Prostate gland (tissue), 2 donors: ENCODE results near the gene COX19. TPM values are rescaled to one million over a fixed set of nuclear protein-coding genes. Genes with fewer than 3 reads are reported as not detected.

ENCODE experiments used
- DNase-seq: peaks from one replicate; pipeline ENCODE4 v3.0.0-alpha.2; 2019; ENCODE audit warnings: low spot score
- H3K27ac ChIP-seq, 2 donors: fragments of 200-600 bp; sonication (generic); 2 replicates each; pipeline ENCODE4 v1.5.1; 2017 to 2019
- H3K27me3 ChIP-seq: fragments of 200-600 bp; sonication (generic); replicated peaks from 2 replicates; pipeline ENCODE4 v1.5.1; 2019; ENCODE audit not compliant: insufficient read depth
- H3K36me3 ChIP-seq, 2 donors: fragments of 200-600 bp; sonication (generic); 1 replicate in 1 of 2; 2 replicates in 1 of 2; pipeline versions ENCODE4 v1.5.1 to v1.8.1; 2017 to 2019
- H3K4me1 ChIP-seq: fragments of 200-600 bp; sonication (generic); replicated peaks from 2 replicates; pipeline ENCODE4 v1.5.1; 2019
- H3K4me3 ChIP-seq, 2 donors: fragments of 200-600 bp; sonication (generic); 2 replicates each; pipeline ENCODE4 v1.5.1; 2017 to 2019
- H3K9me3 ChIP-seq: fragments of 200-600 bp; sonication (generic); 2 replicates; pipeline ENCODE4 v1.5.1; 2017
- POLR2A ChIP-seq: fragments of 450-650 bp; IDR thresholded peaks from one replicate; pipeline ENCODE4 v1.6.1; 2016; ENCODE audit warnings: antibody characterized with exemption, mild to moderate bottlenecking
- POLR2AphosphoS5 ChIP-seq: sonication (generic); formaldehyde crosslinking; IDR thresholded peaks from one replicate; pipeline ENCODE4 v1.6.1; 2017; ENCODE audit warnings: antibody characterized with exemption
- WGBS: methylation state at CpG from one replicate; pipeline ENCODE4 v1.1.5; 2018; 5-methylcytosine and 5-hydroxymethylcytosine counted together
- intact Hi-C: fragments of 100-400 bp; cut with DNase I; formaldehyde crosslinking; loops from one replicate; pipeline ENCODE4 v1.14.2; 2022
- total RNA-seq, 2 donors: library from RNA; depleted of rRNA; stranded (reverse); fragments of >200 nt; gene quantifications; one replicate each; pipeline ENCODE4 v1.1.0, GENCODE V29; 2016
- TF ChIP-seq, protein P1 (sequence below), 4 experiments: fragments of 200-600 bp in 2 of 4; fragments of 450-650 bp in 2 of 4; sonication (generic) in 2 of 4; IDR thresholded peaks; 1 replicate in 3 of 4; 2 replicates in 1 of 4; pipeline ENCODE4 v1.5.1; 2016 to 2019; ENCODE audit warnings: antibody characterized with exemption in 4 of 4, mild to moderate bottlenecking in 2 of 4, moderate library complexity in 2 of 4

COX19 gene
- total RNA-seq, 2 donors from 2014 or later, result 11.3 to 17.0 TPM

DNA sequence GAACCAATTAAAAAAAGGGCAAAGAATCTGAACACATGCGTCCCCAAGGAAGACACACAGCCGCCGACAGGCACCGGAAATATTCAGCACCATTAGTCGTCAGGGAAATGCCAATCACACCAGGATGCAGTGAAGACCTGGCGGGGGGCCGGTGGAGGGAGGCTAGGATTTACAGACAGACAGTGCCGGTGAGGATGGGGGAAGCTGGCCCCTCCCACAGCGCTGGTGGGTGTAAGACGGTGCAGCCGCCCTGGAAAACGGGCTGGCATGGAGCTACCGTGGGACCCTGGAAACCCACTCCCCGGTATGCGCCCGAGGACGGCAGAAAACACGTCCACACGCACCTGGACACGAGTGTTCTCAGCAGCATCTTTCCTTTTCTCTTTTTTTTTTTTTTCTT is 16.1 kb downstream of the COX19 start:
- no peak for DNase-seq
- Histone ChIP-seq H3K27me3 (no peaks in the 10 kb centered on the region), H3K4me3 (no peak overlapping the region), H3K9me3 (no peaks in the 10 kb centered on the region), H3K36me3 (no peaks in the 10 kb centered on the region), H3K4me1 (no peaks in the 10 kb centered on the region), H3K27ac (no peak overlapping the region)
- TF ChIP-seq POLR2AphosphoS5 (no peak), POLR2A (no peak)
- TF ChIP-seq, protein P1, sequence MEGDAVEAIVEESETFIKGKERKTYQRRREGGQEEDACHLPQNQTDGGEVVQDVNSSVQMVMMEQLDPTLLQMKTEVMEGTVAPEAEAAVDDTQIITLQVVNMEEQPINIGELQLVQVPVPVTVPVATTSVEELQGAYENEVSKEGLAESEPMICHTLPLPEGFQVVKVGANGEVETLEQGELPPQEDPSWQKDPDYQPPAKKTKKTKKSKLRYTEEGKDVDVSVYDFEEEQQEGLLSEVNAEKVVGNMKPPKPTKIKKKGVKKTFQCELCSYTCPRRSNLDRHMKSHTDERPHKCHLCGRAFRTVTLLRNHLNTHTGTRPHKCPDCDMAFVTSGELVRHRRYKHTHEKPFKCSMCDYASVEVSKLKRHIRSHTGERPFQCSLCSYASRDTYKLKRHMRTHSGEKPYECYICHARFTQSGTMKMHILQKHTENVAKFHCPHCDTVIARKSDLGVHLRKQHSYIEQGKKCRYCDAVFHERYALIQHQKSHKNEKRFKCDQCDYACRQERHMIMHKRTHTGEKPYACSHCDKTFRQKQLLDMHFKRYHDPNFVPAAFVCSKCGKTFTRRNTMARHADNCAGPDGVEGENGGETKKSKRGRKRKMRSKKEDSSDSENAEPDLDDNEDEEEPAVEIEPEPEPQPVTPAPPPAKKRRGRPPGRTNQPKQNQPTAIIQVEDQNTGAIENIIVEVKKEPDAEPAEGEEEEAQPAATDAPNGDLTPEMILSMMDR (IDR thresholded peaks at IDR 0.05), result no peak
- WGBS, result 67% methylated on average over 20 of the region's 20 CpGs
- intact Hi-C loops, result no loop called here

DNA sequence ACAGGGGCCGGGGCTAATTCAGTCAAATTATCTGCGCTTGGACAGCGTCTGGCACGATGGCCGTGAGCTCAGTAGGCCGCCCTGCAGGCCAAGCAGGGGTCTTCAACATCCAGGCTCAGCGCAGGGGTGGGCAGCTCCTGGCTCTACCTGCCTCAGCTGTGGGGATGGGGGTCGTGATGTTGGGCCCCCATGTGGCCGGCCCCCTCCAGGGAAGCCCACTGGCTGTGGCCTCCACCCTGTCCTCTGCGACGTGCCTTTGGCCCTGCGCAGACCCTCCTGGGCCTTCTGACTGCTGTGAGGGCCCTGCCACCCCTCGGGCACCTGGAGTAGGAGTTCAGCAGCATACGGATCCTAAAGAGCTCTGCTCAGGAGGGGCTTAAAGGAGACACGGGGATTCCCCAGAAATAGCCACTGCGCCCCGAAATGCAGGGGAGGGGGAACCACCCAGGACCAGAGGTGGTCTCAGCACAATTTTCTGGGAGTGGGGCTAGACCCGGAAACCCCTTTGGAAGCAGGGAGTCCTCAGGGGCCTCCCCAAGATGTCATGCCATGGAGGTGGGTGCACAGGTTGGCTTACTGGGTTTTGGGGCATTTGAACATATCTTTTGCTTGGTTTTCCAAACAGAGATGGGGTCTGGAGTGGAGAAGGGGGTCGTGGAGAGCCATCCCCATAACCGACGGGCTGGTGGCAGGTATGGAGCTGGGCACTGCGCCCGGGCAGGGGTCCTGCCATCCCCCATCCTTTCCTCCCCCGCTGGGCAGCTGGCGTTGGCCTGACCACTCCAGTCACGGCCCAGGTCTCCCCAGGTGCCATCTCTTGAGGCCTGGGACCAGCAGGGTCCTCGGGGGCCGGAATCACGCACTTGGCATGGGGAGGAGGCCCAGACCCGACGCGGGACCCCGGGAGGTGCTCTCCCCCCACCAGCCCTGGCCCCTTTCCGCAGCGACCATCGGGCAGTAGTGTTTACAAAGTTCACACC is 16.8 kb downstream of the COX19 start:
- no peaks in the 10 kb centered on the region for H3K27me3 ChIP-seq
- intact Hi-C loops, result no loop called here
- no peaks in the 10 kb centered on the region for H3K36me3 ChIP-seq
- H3K27ac ChIP-seq, result no peak overlapping the region
- peaks cover 3% of the 10 kb centered on the region for H3K4me1 ChIP-seq
- H3K9me3 ChIP-seq, result no peaks in the 10 kb centered on the region
- DNase-seq, result no peak
- TF ChIP-seq POLR2AphosphoS5 (no peak), POLR2A (no peak)
- TF ChIP-seq, protein P1 (IDR thresholded peaks at IDR 0.05), result no peak
- 69% methylated on average over 36 of the region's 36 CpGs for WGBS
- H3K4me3 ChIP-seq, result no peak overlapping the region

DNA sequence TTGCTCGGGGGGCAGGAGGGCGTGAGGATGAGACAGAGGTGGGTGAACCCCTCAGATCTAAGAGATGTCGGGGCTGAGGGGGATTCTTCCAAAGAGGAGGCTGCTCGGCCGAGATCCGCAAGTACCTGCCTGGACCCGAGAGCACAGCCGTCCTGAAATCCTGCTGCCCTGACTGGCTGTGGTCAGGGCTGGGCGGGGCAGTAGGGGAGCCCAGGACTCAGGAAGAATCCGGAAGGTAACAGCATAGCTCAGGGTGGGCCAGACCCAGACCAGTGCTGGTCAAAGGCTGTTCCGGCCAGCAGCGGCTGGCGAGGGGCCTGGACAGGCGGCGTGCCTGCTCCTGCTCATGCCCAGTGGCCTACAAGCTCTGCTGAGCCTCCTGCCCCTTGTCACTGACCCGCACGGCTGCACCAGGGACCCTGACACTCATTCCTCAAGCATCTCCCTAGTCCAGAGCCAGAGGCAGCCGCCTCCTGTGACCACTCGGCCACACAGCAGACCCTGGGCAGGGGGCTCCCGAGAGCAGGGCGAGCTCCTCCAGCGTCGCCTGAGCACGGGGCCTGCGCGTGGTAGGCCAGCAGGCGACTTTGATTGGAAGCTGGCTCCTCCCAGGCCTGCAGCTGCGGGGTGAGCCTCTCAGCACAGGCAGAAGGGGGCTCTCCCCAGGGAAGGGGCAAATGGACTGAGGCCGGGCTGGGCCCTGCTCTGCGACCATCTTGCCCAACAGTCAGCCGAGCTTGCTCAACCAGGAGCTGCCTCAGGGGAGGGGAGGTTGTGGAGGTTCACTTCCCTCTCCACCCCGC is 17.7 kb downstream of the COX19 start:
- Histone ChIP-seq H3K4me3 (no peak overlapping the region), H3K9me3 (no peaks in the 10 kb centered on the region), H3K27me3 (no peaks in the 10 kb centered on the region), H3K36me3 (no peaks in the 10 kb centered on the region), H3K4me1 (peaks cover 8% of the 10 kb centered on the region), H3K27ac (no peak overlapping the region)
- DNase-seq, result no peak
- intact Hi-C loops, result no loop called here
- WGBS, result 68% methylated on average over 31 of the region's 32 CpGs
- TF ChIP-seq, protein P1 (IDR thresholded peaks at IDR 0.05), result no peak
- TF ChIP-seq POLR2AphosphoS5 (no peak), POLR2A (no peak)

DNA sequence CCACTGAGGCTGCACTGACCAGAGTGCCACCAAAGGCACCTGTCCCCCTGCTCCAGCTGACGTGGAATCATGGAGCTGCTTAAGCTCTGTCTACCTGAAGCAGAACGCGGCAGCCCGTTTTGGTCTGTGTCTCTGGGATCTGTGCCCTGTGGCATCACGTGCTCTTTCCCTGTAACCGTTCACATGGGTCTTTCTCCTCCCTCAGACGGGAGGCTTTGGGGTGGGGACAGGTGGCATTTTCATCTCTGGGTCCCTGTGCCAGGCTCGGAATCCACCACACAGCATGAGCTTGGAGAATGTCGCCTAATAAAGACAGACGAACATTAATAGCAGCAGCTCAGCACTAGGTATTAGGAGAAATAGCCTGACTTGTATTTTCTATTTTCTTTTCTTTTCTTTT is 19.3 kb downstream of the COX19 start:
- no peaks in the 10 kb centered on the region for H3K9me3 ChIP-seq
- WGBS, result 63% methylated on average over 10 of the region's 10 CpGs
- H3K36me3 ChIP-seq, result no peaks in the 10 kb centered on the region
- no peak overlapping the region for H3K27ac ChIP-seq
- no peak for DNase-seq
- H3K4me1 ChIP-seq, result peaks cover 8% of the 10 kb centered on the region
- intact Hi-C loops, result no loop called here
- no peaks in the 10 kb centered on the region for H3K27me3 ChIP-seq
- TF ChIP-seq, protein P1 (IDR thresholded peaks at IDR 0.05), result no peak
- no peak for TF ChIP-seq POLR2AphosphoS5
- no peak for TF ChIP-seq POLR2A
- H3K4me3 ChIP-seq, result no peak overlapping the region
